Measurements from ENCODE around the gene TPPP2. TPM values are rescaled to one million over a fixed set of nuclear protein-coding genes. Genes with fewer than 3 reads are reported as not detected.
A peak's percentile ranks its signal among the peaks of the same experiment; 100 is the strongest.

TPPP2 gene
- total RNA-seq, 1 experiment from 2014 or later = not detected

DNA sequence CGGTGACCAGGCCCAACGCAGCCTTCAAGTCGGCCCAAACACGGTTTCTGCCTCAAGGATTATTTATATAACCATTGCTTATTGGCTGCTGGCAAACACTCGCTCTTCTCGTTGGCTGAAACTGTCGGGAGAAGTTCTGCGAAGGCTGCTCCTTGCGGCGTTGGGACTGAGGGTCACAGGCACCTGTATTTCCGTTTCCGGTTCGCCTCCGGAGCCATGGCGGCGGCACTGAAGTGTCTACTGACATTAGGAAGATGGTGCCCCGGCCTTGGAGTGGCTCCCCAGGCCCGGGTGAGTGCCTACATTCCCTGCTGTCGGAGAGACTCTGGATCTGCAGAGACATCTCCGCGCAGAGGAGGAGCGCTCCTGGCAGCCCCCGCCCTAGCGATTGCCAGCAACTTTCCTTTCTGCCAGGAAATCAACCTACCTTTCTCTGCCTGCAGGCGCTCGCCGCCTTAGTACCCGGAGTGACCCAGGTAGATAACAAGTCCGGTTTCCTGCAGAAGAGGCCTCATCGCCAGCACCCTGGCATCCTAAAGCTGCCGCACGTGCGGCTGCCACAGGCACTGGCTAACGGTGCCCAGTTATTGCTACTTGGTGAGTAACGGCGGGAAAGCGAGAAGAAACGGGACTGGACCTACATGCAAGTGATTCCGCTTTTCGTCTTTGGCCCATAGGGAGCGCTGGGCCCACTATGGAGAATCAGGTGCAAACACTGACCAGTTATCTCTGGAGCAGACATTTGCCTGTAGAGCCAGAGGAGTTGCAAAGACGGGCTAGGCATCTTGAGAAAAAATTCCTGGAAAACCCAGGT, 40.0 kb upstream of the TPPP2 start, which contains the start of gene METTL17:
Gene METTL17, plus strand, starts transcription at position 194 of the 814 bp plus-strand sequence. Its CDS starts 23 bp downstream, at position 217.
- no peaks in the 10 kb centered on the region for H3K9me3 ChIP-seq (ENCODE audit: low read depth, low read length, poor library complexity, severe bottlenecking)
- TSS peak; percentile 58 for BruUV-seq (replicated peaks)
- no peak for TF ChIP-seq EZH2 (IDR thresholded peaks at IDR 0.05; ENCODE audit: borderline replicate concordance, low read depth, low read length, poor library complexity, severe bottlenecking)
- TF ChIP-seq, protein P1, sequence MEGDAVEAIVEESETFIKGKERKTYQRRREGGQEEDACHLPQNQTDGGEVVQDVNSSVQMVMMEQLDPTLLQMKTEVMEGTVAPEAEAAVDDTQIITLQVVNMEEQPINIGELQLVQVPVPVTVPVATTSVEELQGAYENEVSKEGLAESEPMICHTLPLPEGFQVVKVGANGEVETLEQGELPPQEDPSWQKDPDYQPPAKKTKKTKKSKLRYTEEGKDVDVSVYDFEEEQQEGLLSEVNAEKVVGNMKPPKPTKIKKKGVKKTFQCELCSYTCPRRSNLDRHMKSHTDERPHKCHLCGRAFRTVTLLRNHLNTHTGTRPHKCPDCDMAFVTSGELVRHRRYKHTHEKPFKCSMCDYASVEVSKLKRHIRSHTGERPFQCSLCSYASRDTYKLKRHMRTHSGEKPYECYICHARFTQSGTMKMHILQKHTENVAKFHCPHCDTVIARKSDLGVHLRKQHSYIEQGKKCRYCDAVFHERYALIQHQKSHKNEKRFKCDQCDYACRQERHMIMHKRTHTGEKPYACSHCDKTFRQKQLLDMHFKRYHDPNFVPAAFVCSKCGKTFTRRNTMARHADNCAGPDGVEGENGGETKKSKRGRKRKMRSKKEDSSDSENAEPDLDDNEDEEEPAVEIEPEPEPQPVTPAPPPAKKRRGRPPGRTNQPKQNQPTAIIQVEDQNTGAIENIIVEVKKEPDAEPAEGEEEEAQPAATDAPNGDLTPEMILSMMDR (conservative IDR thresholded peaks at IDR 0.05; ENCODE audit: low read depth, low read length) = peak; percentile 42
- CTCF ChIA-PET = no interaction called here
- intact Hi-C loops (cut with micrococcal nuclease; ENCODE audit: unreplicated experiment) = no loop called here
- H3K4me3 ChIP-seq (ENCODE audit: low read depth, low read length, poor library complexity, severe bottlenecking) = peak within 1 kb of the TSS; percentile 87
- DNase-seq (ENCODE audit: low spot score) = peak; percentile 99
- peaks cover 20% of the 10 kb centered on the region for H3K4me1 ChIP-seq (ENCODE audit: insufficient read depth, low read length, poor library complexity, severe bottlenecking)
- no peaks in the 10 kb centered on the region for H3K27me3 ChIP-seq (replicated peaks; ENCODE audit: insufficient read depth, low read depth, low read length, poor library complexity)
- H3K27ac ChIP-seq (ENCODE audit: low read depth, low read length, poor library complexity, severe bottlenecking) = peak within 1 kb of the TSS; percentile 71
- H3K36me3 ChIP-seq (ENCODE audit: insufficient read depth, low read length, poor library complexity, severe bottlenecking) = peaks cover 38% of the 10 kb centered on the region
- POLR2A ChIA-PET (ENCODE audit: low non-redundant PET) = no interaction called here

DNA sequence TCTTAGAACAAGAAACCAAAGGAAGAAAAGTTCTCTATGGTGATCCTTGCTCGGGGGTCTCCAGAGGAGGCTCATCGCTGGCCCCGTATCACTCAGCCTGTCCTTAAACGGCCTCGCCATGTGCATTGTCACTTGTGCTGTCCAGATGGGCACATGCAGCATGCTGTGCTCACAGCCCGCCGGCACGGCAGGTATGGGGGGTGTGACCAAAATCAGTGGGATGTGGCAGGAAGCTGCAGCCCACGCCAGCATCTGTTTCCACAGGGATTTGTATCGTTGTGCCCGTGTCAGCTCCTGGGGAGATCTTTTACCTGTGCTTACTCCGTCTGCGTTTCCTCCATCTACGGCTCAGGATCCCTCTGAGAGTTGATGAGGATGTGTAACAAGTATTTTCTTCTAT, 33.5 kb upstream of the TPPP2 start:
- H3K9me3 ChIP-seq (ENCODE audit: low read depth, low read length, poor library complexity, severe bottlenecking) = no peaks in the 10 kb centered on the region
- H3K4me3 ChIP-seq (ENCODE audit: low read depth, low read length, poor library complexity, severe bottlenecking) = no peak overlapping the region
- H3K4me1 ChIP-seq (ENCODE audit: insufficient read depth, low read length, poor library complexity, severe bottlenecking) = peaks cover 8% of the 10 kb centered on the region
- ChIA-PET POLR2A (ENCODE audit: low non-redundant PET) (no interaction called here), CTCF (interaction anchor here (1.5 kb wide), 1 partner anchor 18 kb away, joined by 4 read pairs; no protein-coding TSS in a partner anchor)
- no peak for DNase-seq (ENCODE audit: low spot score)
- no peak overlapping the region for H3K27ac ChIP-seq (ENCODE audit: low read depth, low read length, poor library complexity, severe bottlenecking)
- TF ChIP-seq, protein P1 (conservative IDR thresholded peaks at IDR 0.05; ENCODE audit: low read depth, low read length) = no peak
- TF ChIP-seq EZH2 (IDR thresholded peaks at IDR 0.05; ENCODE audit: borderline replicate concordance, low read depth, low read length, poor library complexity, severe bottlenecking) = no peak
- no peaks in the 10 kb centered on the region for H3K27me3 ChIP-seq (replicated peaks; ENCODE audit: insufficient read depth, low read depth, low read length, poor library complexity)
- H3K36me3 ChIP-seq (ENCODE audit: insufficient read depth, low read length, poor library complexity, severe bottlenecking) = peaks cover 56% of the 10 kb centered on the region
- no TSS peak for BruUV-seq (replicated peaks)
- intact Hi-C loops (cut with micrococcal nuclease; ENCODE audit: unreplicated experiment) = no loop called here

DNA sequence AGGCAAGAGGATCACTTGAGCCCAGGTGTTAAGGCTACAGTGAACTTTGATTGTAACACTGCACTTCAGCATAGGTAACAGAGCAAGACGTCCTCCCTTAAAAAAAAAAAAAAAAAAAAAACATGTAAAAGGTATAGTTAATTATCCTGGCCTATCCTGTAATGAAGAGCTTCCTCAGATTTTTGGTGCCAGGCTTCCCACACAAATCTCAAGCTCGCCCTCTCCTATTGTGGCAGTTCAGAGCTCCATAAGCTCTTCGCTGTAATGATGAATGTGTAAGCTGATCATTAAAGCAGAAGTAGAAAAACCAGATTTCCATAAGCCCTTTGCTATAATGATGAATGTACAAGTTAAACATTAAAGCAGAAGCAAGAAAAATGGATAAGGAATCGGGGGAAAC, 32.9 kb upstream of the TPPP2 start:
- BruUV-seq (replicated peaks) = no TSS peak
- Histone ChIP-seq H3K4me3 (ENCODE audit: low read depth, low read length, poor library complexity, severe bottlenecking) (no peak overlapping the region), H3K9me3 (ENCODE audit: low read depth, low read length, poor library complexity, severe bottlenecking) (no peaks in the 10 kb centered on the region), H3K27ac (ENCODE audit: low read depth, low read length, poor library complexity, severe bottlenecking) (no peak overlapping the region), H3K27me3 (replicated peaks; ENCODE audit: insufficient read depth, low read depth, low read length, poor library complexity) (no peaks in the 10 kb centered on the region), H3K36me3 (ENCODE audit: insufficient read depth, low read length, poor library complexity, severe bottlenecking) (peaks cover 52% of the 10 kb centered on the region), H3K4me1 (ENCODE audit: insufficient read depth, low read length, poor library complexity, severe bottlenecking) (peaks cover 8% of the 10 kb centered on the region)
- intact Hi-C loops (cut with micrococcal nuclease; ENCODE audit: unreplicated experiment) = no loop called here
- ChIA-PET CTCF (interaction anchor here (0.6 to 1.5 kb wide), 2 partner anchors 17 to 26 kb away, joined by 4 to 11 read pairs; no protein-coding TSS in a partner anchor), POLR2A (ENCODE audit: low non-redundant PET) (interaction anchor here (0.7 kb wide), 1 partner anchor 264 kb away, joined by 23 read pairs; no protein-coding TSS in a partner anchor)
- no peak for TF ChIP-seq EZH2 (IDR thresholded peaks at IDR 0.05; ENCODE audit: borderline replicate concordance, low read depth, low read length, poor library complexity, severe bottlenecking)
- TF ChIP-seq, protein P1 (conservative IDR thresholded peaks at IDR 0.05; ENCODE audit: low read depth, low read length) = no peak
- no peak for DNase-seq (ENCODE audit: low spot score)
